CD4-positive, alpha-beta T cell (primary cell): ENCODE data around the gene LRP6. TPM values are rescaled to one million over a fixed set of nuclear protein-coding genes. Genes with fewer than 3 reads are reported as not detected.

Experiments
- ATAC-seq: fragments of 200-7000 bp; cut with Tn5 transposase; one replicate; pipeline ENCODE4 v1.10.0; 2022; ENCODE audit warnings: mild to moderate bottlenecking; ENCODE audit not compliant: poor library complexity
- CTCF ChIA-PET: fragments of 350-600 bp; sonication (Branson Sonifier 250); formaldehyde crosslinking; loops from one replicate; lab custom pipeline; 2021; ENCODE audit warnings: antibody characterized with exemption, inconsistent platforms; lab: Charles Lee
- POLR2A ChIA-PET: fragments of 350-600 bp; sonication (Branson Sonifier 250); formaldehyde crosslinking; loops from one replicate; lab custom pipeline; 2021; ENCODE audit warnings: antibody characterized with exemption, inconsistent platforms; lab: Charles Lee
- DNase-seq, 14 experiments: peaks; one replicate each; pipeline ENCODE4 v3.0.0-alpha.2; 2013 to 2020; ENCODE audit warnings: mixed read lengths in 2 of 14
- H3K27ac ChIP-seq, 2 donors: one replicate each; pipeline versions ENCODE4 v1.5.1 to v1.7.0; 2013; ENCODE audit warnings: low read length in 2 of 2, low read depth in 1 of 2, mild to moderate bottlenecking in 1 of 2
- H3K27me3 ChIP-seq, 2 experiments: 1 replicate in 1 of 2; 2 replicates in 1 of 2; pipeline versions ENCODE4 v1.6.1 to v1.7.0; 2013; ENCODE audit warnings: low read length in 2 of 2, control low read depth in 1 of 2, mild to moderate bottlenecking in 1 of 2, moderate library complexity in 1 of 2; ENCODE audit not compliant: insufficient read depth in 2 of 2, control insufficient read depth in 1 of 2
- H3K36me3 ChIP-seq: one replicate; pipeline ENCODE4 v1.6.1; 2013; ENCODE audit warnings: low read length, control low read depth; ENCODE audit not compliant: insufficient read depth
- H3K4me1 ChIP-seq: one replicate; pipeline ENCODE4 v1.6.1; 2013; ENCODE audit warnings: low read length, control low read depth; ENCODE audit not compliant: insufficient read depth
- H3K4me3 ChIP-seq: one replicate; pipeline ENCODE4 v1.5.1; 2013; ENCODE audit warnings: mild to moderate bottlenecking, low read length, moderate library complexity
- H3K9me3 ChIP-seq, 2 experiments: 1 replicate in 1 of 2; 2 replicates in 1 of 2; pipeline versions ENCODE4 v1.6.1 to v1.7.0; 2013; ENCODE audit warnings: low read length in 2 of 2, mild to moderate bottlenecking in 2 of 2, control low read depth in 1 of 2, moderate library complexity in 1 of 2; ENCODE audit not compliant: control insufficient read depth in 1 of 2, insufficient read depth in 1 of 2
- H3K27ac Mint-ChIP-seq: one replicate; pipeline ENCODE4 v1.8.0; 2020; ENCODE audit warnings: mixed read lengths
- H3K27me3 Mint-ChIP-seq: one replicate; pipeline ENCODE4 v1.8.0; 2021; ENCODE audit warnings: mixed read lengths
- H3K36me3 Mint-ChIP-seq: one replicate; pipeline ENCODE4 v1.8.0; 2021; ENCODE audit warnings: low read depth, mixed read lengths
- H3K4me1 Mint-ChIP-seq: one replicate; pipeline ENCODE4 v1.8.0; 2021; ENCODE audit warnings: low read depth, mixed read lengths
- H3K4me3 Mint-ChIP-seq: one replicate; pipeline ENCODE4 v1.8.0; 2020; ENCODE audit warnings: mild to moderate bottlenecking, mixed read lengths
- H3K9me3 Mint-ChIP-seq: one replicate; pipeline ENCODE4 v1.8.0; 2020; ENCODE audit warnings: mixed read lengths
- intact Hi-C, 2 experiments: fragments of 100-400 bp; cut with DNase I in 1 of 2; cut with micrococcal nuclease in 1 of 2; formaldehyde crosslinking; loops; one replicate each; pipeline versions ENCODE4 v1.15.1 to v1.9.0; 2023 to 2025; cut with DNase I, micrococcal nuclease
- total RNA-seq, 174 experiments: library from RNA in 2 of 174; stranded (reverse) in 2 of 174; gene quantifications; one replicate each; pipeline ENCODE4 v1.2.3 and lab custom pipeline; 2021 to 2026
- TF ChIP-seq, protein P1 (sequence below): fragments of 200-600 bp; IDR thresholded peaks from one replicate; pipeline ENCODE4 v1.8.0; 2022; ENCODE audit warnings: antibody characterized with exemption, mild to moderate bottlenecking

Gene LRP6
- total RNA-seq, 2 experiments from 2014 or later = 5.2 to 6.8 TPM

DNA sequence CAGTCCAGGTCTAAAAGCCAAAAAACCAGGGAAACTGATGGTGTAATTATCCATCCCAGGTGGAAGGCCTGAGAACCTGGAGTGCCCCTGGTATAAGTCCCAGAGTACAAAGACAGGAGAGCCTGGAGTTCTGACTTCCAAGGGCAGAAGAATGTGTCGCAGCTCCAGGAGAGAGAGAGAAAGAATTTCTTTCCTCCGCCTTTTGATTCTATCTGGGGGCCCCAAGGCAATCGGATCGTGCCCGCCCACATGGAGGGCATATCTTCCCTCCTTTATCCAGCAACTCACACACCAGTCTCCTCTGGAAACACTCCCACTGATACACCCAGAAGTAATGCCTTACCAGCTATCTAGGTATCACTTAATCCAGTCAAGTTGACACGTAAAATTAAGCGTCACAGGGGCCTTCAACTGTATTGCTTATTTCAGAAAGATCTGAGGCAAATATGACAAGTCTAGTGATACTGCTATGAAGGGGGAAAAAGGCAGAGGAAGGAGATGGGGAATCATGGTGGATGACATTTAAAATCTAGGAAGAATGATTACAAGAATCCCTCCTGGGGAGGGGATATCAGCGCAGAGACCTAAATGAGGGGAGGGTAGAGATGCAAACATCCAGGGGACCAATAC is 30.5 kb upstream of the LRP6 start:
- ATAC-seq = no peak
- H3K36me3 ChIP-seq = no peaks in the 10 kb centered on the region
- H3K9me3 Mint-ChIP-seq = no peaks in the 10 kb centered on the region
- no peaks in the 10 kb centered on the region for H3K27me3 Mint-ChIP-seq
- H3K27ac Mint-ChIP-seq = no peak overlapping the region
- no peak overlapping the region for H3K4me3 Mint-ChIP-seq
- TF ChIP-seq, protein P1, sequence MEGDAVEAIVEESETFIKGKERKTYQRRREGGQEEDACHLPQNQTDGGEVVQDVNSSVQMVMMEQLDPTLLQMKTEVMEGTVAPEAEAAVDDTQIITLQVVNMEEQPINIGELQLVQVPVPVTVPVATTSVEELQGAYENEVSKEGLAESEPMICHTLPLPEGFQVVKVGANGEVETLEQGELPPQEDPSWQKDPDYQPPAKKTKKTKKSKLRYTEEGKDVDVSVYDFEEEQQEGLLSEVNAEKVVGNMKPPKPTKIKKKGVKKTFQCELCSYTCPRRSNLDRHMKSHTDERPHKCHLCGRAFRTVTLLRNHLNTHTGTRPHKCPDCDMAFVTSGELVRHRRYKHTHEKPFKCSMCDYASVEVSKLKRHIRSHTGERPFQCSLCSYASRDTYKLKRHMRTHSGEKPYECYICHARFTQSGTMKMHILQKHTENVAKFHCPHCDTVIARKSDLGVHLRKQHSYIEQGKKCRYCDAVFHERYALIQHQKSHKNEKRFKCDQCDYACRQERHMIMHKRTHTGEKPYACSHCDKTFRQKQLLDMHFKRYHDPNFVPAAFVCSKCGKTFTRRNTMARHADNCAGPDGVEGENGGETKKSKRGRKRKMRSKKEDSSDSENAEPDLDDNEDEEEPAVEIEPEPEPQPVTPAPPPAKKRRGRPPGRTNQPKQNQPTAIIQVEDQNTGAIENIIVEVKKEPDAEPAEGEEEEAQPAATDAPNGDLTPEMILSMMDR = no peak
- no peak for DNase-seq
- H3K4me1 Mint-ChIP-seq = no peaks in the 10 kb centered on the region
- ChIA-PET POLR2A (no interaction called here), CTCF (no interaction called here)
- no peaks in the 10 kb centered on the region for H3K4me1 ChIP-seq
- no peak overlapping the region for H3K27ac ChIP-seq
- no peaks in the 10 kb centered on the region for H3K9me3 ChIP-seq
- H3K27me3 ChIP-seq = no peaks in the 10 kb centered on the region
- H3K36me3 Mint-ChIP-seq = no peaks in the 10 kb centered on the region
- intact Hi-C loops = no loop called here
- H3K4me3 ChIP-seq = no peak overlapping the region

DNA sequence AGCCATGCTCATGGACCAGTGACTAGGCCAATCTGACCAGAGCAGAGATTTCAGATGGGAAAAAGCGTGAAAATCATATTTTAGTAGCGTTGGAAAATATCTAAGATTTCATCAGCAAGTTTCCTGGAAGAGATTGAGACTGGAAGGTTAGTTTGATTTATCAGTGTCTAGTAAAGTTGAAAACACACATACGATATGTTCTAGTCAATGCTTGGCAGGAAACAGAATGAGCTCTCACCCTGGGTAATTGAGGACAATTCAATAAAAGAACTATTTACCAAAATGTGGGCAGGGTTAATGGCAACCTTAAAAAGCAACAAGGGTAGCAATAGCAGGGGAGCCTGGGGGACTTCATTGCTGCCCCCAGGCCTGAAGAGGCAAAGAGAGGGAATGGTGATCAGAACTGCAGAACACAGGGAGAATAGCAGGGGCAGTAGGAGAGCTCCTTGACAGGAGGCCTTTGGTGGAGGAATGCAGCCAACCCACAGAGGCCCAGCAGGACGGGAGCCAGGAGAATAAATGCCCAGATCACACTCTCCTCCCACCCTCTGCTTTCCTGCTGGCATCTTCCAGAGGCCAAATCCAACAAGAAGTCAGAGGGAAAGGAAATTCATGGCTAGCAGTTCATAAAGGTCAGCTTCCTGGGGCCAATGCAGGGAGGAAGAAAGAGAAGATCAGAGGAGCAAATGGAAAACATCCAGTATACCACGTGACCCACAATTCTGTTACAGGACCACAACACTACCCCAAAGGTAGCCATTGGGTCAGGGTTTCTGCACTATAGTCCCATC is 27.6 kb upstream of the LRP6 start:
- Mint-ChIP-seq H3K9me3 (no peaks in the 10 kb centered on the region), H3K36me3 (no peaks in the 10 kb centered on the region), H3K27me3 (no peaks in the 10 kb centered on the region), H3K4me1 (peaks cover 13% of the 10 kb centered on the region), H3K4me3 (no peak overlapping the region), H3K27ac (no peak overlapping the region)
- TF ChIP-seq, protein P1 = no peak
- Histone ChIP-seq H3K27ac (no peak overlapping the region), H3K36me3 (no peaks in the 10 kb centered on the region), H3K4me1 (no peaks in the 10 kb centered on the region), H3K9me3 (no peaks in the 10 kb centered on the region), H3K27me3 (no peaks in the 10 kb centered on the region), H3K4me3 (no peak overlapping the region)
- ATAC-seq (no peak), DNase-seq (no peak)
- intact Hi-C loops = no loop called here
- POLR2A ChIA-PET = no interaction called here
- CTCF ChIA-PET = no interaction called here

DNA sequence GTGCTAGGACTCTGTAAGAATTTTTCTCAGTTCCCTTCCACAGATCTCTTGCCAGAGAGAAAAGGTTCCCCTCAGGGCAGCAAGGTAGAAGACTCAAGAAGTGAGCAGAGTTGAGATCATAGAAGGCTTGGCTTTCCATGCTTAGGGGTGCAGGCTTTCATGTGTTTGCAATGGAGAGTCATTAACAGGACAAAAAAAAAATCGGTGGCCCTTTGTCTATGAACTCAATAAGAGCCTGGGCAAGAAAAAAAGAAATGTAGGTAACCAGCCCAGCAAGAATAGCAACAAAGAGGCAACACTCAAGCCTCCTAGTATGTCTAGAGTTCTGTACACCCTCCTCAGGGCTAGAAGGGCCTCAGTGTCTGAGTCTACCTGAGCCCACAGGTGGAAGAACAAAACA is 23.4 kb upstream of the LRP6 start:
- Mint-ChIP-seq H3K4me3 (no peak overlapping the region), H3K9me3 (no peaks in the 10 kb centered on the region), H3K4me1 (peaks cover 13% of the 10 kb centered on the region), H3K36me3 (no peaks in the 10 kb centered on the region), H3K27ac (no peak overlapping the region), H3K27me3 (peaks cover 3% of the 10 kb centered on the region)
- Histone ChIP-seq H3K27me3 (no peaks in the 10 kb centered on the region), H3K4me1 (no peaks in the 10 kb centered on the region), H3K9me3 (no peaks in the 10 kb centered on the region), H3K27ac (no peak overlapping the region), H3K36me3 (no peaks in the 10 kb centered on the region), H3K4me3 (no peak overlapping the region)
- ATAC-seq (no peak), DNase-seq (no peak)
- ChIA-PET CTCF (no interaction called here), POLR2A (no interaction called here)
- TF ChIP-seq, protein P1 = no peak
- intact Hi-C loops = no loop called here
